Kidney epithelial cell (primary cell): ENCODE measurements around the gene ENTPD2. TPM values are rescaled to one million over a fixed set of nuclear protein-coding genes. Genes with fewer than 3 reads are reported as not detected.
"Not testable (repeated sequence)": the region's sequence is repeated elsewhere in the genome, so short reads cannot be mapped to it uniquely, and the experiment has no call there.

Source experiments
- DNase-seq: peaks from one replicate; pipeline ENCODE4 v3.0.0-alpha.2; 2010; ENCODE audit warnings: low read depth
- H3K27me3 ChIP-seq: 2 replicates; pipeline ENCODE4 v1.6.0; 2011; ENCODE audit warnings: low read length; ENCODE audit not compliant: control insufficient read depth, insufficient read depth
- H3K36me3 ChIP-seq: 2 replicates; pipeline ENCODE4 v1.5.1; 2011; ENCODE audit warnings: low read length; ENCODE audit not compliant: control insufficient read depth, insufficient read depth
- H3K4me3 ChIP-seq: 2 replicates; pipeline ENCODE4 v1.5.1; 2011; ENCODE audit warnings: low read depth, mild to moderate bottlenecking, control low read depth, low read length
- CTCF ChIP-seq: IDR thresholded peaks from 2 replicates; pipeline ENCODE4 v1.5.1; 2011; ENCODE audit warnings: mild to moderate bottlenecking, moderate library complexity, low read length, control low read depth, inconsistent platforms; ENCODE audit not compliant: insufficient read depth, poor library complexity, severe bottlenecking
- total RNA-seq: library from RNA; depleted of rRNA; stranded (reverse); fragments of >200 nt; gene quantifications from 2 replicates; pipeline ENCODE4 v1.2.3, GENCODE V29; 2015

Gene ENTPD2
- total RNA-seq, 1 donor from 2014 or later, result 0.21 TPM

DNA sequence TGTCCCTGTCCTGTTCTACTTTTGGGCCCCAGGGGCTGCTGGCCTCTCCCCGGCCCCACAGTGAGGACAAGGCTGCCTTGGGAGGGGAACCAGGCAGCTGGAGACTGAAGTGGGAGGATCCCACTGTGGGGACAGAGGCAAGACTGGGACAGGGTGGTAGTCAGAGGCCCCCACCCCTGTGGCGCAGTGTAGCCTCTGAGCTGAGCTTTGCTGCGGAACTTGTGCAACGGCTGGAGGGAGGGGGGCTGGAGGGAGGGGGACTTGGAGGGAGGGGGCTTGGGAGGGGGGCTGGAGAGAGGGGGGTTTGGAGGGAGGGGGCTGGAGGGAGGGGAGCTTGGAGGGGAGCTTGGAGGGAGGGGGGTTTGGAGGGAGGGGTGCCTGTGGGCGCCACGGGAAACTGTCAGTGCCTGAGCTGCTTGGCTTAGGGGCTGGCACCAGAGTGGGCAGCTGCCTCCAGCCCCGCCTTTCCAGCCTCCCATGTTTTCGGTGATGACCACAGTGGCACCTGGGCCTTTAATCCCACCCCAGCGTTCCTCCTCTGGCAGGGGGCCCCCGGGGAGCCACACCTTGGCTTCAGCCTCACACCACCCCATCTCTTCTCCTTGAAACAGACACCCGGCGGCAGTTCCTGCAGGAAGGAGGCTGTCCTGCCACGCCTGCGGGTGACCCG is 19.7 kb downstream of the ENTPD2 start:
- no peak for TF ChIP-seq CTCF
- no peak for DNase-seq
- Histone ChIP-seq H3K36me3 (no peaks in the 10 kb centered on the region), H3K27me3 (peaks cover 4% of the 10 kb centered on the region), H3K4me3 (no peak overlapping the region)

- not testable (repeated sequence) for H3K27me3 ChIP-seq, H3K4me3 ChIP-seq, DNase-seq, H3K36me3 ChIP-seq
These were observed 20.4 kb downstream of the ENTPD2 start for GRCh38 chr9:137033481-137033880.

GRCh38 chr9:137032858-137033257 is 21.0 kb downstream of the ENTPD2 start:
- no peak overlapping the region for H3K4me3 ChIP-seq
- TF ChIP-seq CTCF, result no peak

DNA sequence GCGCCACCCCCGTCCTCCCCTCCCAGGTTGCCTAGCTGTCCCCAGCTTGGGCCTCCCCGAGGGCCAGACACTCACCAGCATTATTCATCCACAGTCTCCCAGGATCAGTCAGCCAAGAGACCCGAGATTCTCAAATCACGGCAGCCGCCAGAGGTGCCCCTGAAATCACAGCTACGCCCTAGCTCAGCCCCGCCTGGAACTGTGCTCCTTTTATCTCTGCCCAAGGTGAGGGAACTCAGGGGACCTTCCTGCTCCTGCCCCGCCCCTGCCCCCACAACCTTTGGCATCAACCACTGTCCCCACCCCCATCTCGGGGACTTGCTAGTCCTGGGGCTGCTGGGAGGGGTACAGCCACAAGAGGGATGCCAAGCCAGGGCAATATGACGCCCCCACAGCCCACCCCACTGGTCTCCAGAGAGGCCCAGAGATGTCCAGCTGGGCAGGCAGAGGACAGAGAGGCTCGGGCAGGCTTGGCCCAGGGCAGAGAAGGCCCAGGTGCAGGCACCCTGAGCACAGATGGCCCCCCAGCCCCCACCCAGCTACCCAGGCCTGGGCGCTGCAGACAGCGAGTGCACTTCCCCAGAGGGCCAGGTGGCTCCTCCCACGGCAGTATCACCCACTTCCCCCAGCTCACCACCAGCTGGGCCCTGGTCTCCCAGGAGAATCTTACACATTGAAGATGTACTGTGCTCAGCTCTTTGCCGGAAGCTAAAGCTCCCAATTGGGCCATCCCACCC is 21.8 kb downstream of the ENTPD2 start, which contains the start of gene FUT7:
TSS of gene FUT7 (minus strand) at position 185 of the 737 bp plus-strand sequence. CDS start at position 88, 97 bp downstream.
- TF ChIP-seq CTCF, result no peak
- no peak within 1 kb of the TSS for H3K4me3 ChIP-seq
- peaks cover 4% of the 10 kb centered on the region for H3K27me3 ChIP-seq
- DNase-seq, result no peak
- no peaks in the 10 kb centered on the region for H3K36me3 ChIP-seq

More at GRCh38 chr9:137032858-137033257, 21.0 kb downstream of the ENTPD2 start:
- H3K27me3 ChIP-seq, result peaks cover 4% of the 10 kb centered on the region
- H3K36me3 ChIP-seq, result no peaks in the 10 kb centered on the region
- DNase-seq, result no peak

DNA sequence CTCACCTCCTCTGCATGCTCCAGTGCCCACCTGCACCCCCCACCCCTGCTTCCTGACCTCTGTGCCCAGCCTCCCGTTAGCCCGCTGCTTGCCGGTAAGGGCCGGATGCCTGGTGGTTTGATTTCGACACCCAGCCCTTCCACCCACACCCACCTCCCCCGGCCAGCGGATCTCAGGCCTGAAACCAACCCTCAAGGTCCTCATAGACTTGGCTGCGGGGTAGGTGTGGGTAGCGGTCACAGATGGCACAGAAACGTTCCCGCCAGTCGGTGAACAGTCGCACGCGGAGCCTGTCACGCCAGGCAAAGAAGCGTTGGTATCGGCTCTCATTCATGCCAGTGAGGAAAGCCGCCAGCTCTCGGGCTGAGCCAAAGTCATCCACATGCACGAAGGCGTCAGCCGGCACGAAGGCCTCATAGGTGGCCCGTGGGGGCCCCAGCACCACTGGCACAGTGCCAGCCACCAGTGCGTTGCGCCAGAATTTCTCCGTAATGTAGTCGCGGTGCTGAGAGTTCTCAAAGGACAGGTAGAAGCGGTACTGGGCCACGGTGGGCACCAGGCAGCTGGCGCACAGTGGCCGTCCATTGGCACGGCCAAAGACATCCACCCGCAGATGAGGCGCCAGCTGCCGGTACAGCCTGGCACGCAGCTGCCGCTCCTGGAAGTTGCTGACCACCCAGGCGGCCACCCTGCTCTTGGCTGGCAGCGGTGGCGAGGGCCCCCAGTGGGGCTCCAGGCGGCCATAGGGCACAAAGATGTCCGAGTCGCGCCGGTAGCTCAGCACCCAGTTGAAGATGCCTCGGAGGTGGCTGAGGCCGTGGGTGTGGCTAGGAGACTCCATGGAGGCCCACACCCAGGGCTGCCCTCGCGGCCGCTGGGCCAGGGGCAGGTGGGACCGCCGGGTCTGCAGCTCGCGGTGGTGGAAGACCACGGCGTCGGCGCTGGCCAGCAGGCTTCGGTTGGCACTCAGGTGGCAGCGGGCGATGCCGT is 23.0 kb downstream of the ENTPD2 start:
- Histone ChIP-seq H3K4me3 (no peak overlapping the region), H3K27me3 (peaks cover 6% of the 10 kb centered on the region), H3K36me3 (no peaks in the 10 kb centered on the region)
- no peak for TF ChIP-seq CTCF
- DNase-seq, result no peak

DNA sequence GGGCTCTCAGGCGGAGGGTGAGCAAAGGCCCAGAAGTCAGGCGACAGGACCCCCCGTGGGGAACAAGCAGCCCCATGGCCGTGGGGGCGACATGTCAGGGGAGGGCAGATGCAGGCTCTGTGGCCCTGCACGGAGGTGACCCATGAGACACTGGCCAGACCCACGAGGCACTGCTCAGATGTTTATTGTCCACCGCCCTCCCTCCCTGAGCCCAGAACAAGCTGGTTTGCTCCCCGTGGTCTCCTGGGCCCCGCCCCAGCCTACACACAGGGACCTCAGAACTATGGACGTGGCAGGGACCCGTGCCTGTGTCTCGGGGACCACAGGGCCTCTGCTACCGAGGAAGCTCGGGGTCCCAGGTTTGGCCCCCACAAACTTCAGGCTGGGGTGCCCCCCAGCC is 23.9 kb downstream of the ENTPD2 start:
- Histone ChIP-seq H3K27me3 (peaks cover 6% of the 10 kb centered on the region), H3K4me3 (no peak overlapping the region), H3K36me3 (no peaks in the 10 kb centered on the region)
- TF ChIP-seq CTCF, result no peak
- DNase-seq, result no peak
